ENCODE measurements around the gene VPS45.

DNA sequence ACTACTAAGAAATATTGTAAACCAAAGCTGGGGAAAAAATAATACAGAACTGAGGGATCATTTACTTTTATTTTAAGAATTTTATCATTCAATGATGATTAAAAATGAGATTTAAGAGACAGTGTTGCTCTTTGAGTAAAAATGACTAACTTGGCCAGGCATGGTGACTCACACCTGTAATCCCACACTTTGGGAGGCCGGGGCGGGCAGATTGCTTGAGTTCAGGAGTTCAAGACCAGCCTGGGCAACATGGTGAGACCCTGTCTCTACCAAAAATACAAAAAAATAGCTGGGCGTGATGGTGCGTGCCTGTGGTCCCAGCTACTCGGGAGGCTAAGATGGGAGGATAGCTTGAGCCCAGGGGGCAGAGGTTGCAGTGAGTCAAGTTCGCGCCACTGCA lies 60.3 kb downstream of the VPS45 start:
- TF ChIP-seq POLR2A (IDR thresholded peaks at IDR 0.05): no peak
- TF ChIP-seq, protein P1, sequence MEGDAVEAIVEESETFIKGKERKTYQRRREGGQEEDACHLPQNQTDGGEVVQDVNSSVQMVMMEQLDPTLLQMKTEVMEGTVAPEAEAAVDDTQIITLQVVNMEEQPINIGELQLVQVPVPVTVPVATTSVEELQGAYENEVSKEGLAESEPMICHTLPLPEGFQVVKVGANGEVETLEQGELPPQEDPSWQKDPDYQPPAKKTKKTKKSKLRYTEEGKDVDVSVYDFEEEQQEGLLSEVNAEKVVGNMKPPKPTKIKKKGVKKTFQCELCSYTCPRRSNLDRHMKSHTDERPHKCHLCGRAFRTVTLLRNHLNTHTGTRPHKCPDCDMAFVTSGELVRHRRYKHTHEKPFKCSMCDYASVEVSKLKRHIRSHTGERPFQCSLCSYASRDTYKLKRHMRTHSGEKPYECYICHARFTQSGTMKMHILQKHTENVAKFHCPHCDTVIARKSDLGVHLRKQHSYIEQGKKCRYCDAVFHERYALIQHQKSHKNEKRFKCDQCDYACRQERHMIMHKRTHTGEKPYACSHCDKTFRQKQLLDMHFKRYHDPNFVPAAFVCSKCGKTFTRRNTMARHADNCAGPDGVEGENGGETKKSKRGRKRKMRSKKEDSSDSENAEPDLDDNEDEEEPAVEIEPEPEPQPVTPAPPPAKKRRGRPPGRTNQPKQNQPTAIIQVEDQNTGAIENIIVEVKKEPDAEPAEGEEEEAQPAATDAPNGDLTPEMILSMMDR (IDR thresholded peaks at IDR 0.05): no peak

Measured in right lobe of liver (tissue), 4 donors.